ENCODE results near the gene JTB.

The JTB gene

GRCh38 chr1:153953859-153954365, 23.6 kb downstream of the JTB start:
- no peak for DNase-seq (ENCODE audit: low read depth)

- DNase-seq (ENCODE audit: low read depth), result no peak
These were observed 25.7 kb downstream of the JTB start for GRCh38 chr1:153951801-153952200.

- no peak for DNase-seq (ENCODE audit: low read depth)
These were observed 26.3 kb downstream of the JTB start for GRCh38 chr1:153951183-153951582.

GRCh38 chr1:153946622-153947241, 30.7 kb downstream of the JTB start, which contains the start of gene DENND4B:
Gene DENND4B, minus strand, starts transcription at chr1:153946718. Its CDS starts 2,344 bp downstream, at chr1:153944374.
- no peak for DNase-seq (ENCODE audit: low read depth)

- DNase-seq (ENCODE audit: low read depth), result no peak
These were observed 31.5 kb downstream of the JTB start for GRCh38 chr1:153945795-153946621.

GRCh38 chr1:153945131-153945794, 32.2 kb downstream of the JTB start:
- no peak for DNase-seq (ENCODE audit: low read depth)

- no peak for DNase-seq (ENCODE audit: low read depth)
These were observed 32.7 kb downstream of the JTB start for GRCh38 chr1:153944827-153945117.

- DNase-seq (ENCODE audit: low read depth), result no peak
These were observed 33.3 kb downstream of the JTB start for GRCh38 chr1:153944005-153944826.

- no peak for DNase-seq (ENCODE audit: low read depth)
These were observed 34.5 kb downstream of the JTB start for GRCh38 chr1:153942766-153943549.

- no peak for DNase-seq (ENCODE audit: low read depth)
These were observed 35.4 kb downstream of the JTB start for GRCh38 chr1:153941826-153942725.

- DNase-seq (ENCODE audit: low read depth), result no peak
These were observed 36.7 kb downstream of the JTB start for GRCh38 chr1:153940756-153941155.

GRCh38 chr1:153939476-153939875, 38.0 kb downstream of the JTB start:
- DNase-seq (ENCODE audit: low read depth), result no peak

GRCh38 chr1:153938996-153939395, 38.5 kb downstream of the JTB start:
- DNase-seq (ENCODE audit: low read depth), result no peak

GRCh38 chr1:153937331-153937730, 40.1 kb downstream of the JTB start:
- DNase-seq (ENCODE audit: low read depth), result no peak

GRCh38 chr1:153936011-153936802, 41.3 kb downstream of the JTB start:
- DNase-seq (ENCODE audit: low read depth), result no peak

GRCh38 chr1:153934746-153935145, 42.7 kb downstream of the JTB start:
- DNase-seq (ENCODE audit: low read depth), result no peak

GRCh38 chr1:153933955-153934354, 43.5 kb downstream of the JTB start:
- no peak for DNase-seq (ENCODE audit: low read depth)

GRCh38 chr1:153933430-153933829, 44.0 kb downstream of the JTB start:
- no peak for DNase-seq (ENCODE audit: low read depth)

Data from GM04504 (cell line).